GM21447 (cell line): Measurements from ENCODE around the gene SFRP4.

ENCODE experiments used
- ATAC-seq: cut with Tn5 transposase; IDR thresholded peaks from one replicate; pipeline ENCODE4 v1.9.1; 2021; ENCODE audit not compliant: unreplicated experiment

SFRP4 gene

DNA sequence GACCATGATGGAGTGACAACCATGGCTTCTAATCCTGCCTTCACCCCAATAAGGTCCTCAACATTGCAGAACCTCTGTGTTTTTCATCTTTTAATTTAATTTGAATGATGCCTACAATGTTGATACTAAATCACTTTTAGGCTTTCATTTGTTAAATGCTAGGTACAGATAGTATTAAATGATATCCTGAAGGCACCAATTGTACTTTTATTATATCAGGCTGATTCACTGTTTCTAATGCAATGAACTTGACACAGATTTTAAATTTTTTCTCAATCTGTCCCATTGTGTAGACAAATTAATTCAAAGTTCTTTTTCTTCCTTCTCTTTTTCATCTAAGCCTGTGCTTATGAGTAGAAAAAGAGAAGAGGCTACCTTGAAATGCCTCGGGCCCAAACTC is 9.0 kb upstream of the SFRP4 start:
- no peak for ATAC-seq

DNA sequence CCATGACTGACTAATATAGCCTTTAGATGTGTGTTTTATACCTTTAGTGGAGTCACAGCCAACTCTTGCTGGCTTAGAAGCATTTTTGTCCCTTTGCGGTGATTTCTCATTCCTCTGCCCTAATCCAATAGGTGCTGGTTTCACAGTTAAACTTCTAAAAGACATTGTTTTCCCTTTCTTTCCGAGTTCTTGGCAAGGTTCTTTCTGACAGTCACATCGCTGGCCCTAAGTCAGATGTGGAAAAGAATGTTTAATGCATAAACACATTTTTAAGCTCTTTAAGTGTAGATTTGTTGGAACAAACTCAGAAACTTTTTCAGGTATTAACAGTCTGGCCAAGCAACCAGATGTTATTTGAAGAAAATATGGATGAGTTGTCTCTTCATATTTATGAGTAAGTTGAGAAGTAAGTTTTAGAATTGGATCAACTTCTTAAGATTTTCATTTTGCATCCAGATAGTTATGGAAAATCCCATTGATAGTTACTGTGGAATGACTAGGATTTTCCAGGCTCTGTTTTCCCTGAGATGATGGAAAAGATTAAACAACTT is 7.9 kb upstream of the SFRP4 start:
- no peak for ATAC-seq

DNA sequence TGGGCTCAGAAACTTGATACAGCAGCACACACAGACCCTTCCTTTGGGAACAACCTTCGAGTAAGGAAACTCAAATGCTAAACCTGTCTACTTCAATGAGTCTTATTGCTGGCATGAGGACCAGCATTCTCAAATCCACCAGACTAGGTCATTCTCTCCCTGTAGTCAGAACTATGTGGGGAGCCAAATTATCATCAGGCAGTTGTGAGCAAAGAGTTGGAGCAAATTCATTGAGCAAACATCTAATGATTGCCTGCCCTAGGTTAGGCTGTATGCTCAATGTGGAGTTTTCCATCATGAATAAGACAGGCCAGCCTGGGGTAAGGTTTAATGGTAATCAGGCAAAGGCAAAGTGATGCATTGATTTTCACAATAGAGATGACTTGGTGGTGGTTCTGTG is 7.4 kb upstream of the SFRP4 start:
- ATAC-seq, result no peak

DNA sequence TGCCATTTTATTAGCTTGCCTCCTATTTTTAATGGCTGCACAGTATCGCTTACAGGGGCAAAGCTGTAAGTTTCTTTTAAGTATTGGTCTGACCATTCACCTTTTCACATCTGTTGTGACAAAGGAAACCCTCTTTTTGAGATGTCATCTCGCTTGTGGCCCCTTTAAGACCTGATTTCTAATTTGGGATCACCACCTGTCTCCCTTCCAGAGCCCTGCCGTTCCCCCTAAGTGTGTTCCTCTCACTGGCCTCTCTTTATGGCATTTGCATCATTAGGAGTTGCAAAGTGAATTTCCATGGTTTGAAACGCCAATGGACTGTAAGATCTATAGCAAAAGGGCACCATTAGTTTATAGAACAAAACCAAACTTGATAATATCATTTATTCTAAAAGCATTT is 5.3 kb upstream of the SFRP4 start:
- ATAC-seq, result no peak

DNA sequence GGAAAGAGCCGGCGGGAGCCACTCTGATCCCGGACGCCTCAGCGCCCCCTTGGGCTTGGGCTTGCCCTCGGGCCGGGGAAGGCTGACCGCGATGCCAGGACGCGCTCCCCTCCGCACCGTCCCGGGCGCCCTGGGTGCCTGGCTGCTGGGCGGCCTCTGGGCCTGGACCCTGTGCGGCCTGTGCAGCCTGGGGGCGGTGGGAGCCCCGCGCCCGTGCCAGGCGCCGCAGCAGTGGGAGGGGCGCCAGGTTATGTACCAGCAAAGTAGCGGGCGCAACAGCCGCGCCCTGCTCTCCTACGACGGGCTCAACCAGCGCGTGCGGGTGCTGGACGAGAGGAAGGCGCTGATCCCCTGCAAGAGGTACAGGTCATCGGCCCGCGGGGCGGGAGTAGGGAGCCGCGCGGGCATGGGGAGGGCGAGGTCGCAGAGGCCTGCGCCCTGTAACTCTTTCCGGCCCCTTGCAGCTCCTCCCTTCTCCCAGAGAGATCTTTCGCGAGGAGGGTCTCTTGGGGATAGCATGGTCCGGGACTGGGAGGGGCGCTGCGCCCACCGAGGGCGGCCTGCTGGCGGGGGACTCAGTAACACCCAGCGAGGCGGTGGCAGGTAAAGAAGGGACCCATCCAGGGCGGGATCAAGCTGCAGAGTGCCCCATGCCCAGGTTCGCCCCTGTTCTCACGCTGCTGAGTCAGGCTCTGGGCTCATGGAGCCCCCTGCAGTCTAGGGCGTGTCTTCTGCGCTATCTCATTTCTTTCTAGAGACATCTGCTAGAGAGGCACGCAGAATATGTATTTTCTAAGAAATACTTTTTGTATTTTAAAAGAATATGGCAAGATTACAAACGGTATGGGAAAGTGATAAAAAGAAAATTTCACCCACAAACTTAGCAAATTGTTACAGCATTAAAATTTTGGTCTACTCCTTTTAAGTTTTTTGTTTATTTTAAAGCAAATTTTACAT is 4.5 kb upstream of the SFRP4 start:
- ATAC-seq, result peak; percentile 45

DNA sequence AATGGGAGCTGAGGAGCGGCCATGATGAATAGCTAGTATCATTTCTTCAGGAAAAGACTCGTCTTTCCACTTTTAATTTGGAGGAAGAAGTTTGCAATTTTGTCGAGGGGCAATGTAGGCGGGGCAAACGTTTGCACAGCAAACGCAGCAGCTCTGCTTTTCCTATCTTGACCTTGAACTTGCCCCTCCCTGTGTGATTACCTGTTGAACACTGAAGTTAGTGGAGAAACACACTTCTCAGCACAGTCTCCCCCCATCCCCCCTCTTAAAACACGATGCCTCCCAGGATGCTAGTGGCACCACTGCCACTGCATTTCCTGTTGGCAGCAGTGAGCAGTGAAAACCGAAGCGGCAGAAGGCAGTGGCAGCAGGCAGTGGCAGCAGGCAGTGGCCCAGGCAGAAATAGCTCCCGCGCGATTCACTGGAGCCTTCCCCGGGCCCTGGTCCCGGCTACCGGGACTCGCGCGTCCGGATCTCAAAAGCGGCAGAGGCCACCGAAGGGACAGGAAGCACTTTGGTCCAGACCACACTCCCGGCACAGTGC is 3.8 kb upstream of the SFRP4 start, which contains the start of gene EPDR1:
EPDR1 (plus strand) TSS at position 336 of the 544 bp plus-strand sequence. CDS start 300 bp downstream, outside the sequence.
- peak; percentile 59 for ATAC-seq

DNA sequence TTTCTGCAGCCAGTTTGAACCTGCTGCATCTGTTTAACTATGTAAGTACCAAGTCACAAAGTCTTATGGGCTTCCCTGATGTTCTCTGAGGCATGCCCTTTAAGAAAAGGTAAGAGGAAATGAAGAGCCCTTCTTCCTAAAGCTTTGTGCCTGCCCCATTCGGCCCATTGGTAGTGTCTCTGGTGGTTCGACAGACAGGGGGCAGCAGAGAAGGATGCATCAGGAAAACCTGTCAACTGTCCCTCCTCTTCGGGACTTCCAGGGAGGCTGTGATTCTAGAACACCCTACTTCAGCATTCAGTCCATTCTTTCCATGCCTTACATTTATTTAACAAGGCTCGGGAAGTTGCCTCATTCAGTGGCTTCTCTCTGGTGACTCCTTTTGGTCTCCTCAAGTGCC is 1.9 kb upstream of the SFRP4 start:
- ATAC-seq, result no peak

DNA sequence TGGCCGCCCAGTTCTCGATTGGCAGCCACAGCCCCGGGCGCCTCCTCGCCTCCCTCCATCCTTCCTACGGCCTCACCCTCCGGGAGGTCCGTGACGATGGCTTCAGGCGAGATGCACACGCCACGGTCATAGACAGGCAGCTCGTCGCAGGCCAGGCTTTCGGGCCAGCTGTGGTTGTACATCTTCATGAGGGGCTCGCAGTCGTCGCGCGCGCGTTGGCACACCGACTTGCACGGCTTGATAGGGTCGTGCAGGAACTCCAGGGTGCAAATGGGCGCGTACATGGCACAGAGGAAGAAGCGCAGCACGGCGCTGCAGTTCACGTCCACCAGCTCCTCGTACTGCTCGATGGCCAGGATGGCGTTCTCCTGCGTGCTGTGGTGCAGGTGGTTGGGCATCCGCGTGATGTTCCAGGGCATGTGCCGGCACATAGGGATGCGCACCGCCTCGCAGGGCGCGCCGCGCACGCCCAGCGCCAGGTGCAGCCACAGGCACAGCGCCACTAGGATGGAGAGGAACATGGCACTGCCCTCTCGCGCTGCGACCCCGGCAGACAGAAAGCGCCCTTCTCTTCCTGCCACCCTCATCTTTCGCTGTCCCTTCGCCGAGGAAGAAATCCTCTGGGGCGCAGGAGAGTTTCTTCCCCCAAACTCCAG is 472 bp downstream of the SFRP4 start:
- ATAC-seq, result no peak

DNA sequence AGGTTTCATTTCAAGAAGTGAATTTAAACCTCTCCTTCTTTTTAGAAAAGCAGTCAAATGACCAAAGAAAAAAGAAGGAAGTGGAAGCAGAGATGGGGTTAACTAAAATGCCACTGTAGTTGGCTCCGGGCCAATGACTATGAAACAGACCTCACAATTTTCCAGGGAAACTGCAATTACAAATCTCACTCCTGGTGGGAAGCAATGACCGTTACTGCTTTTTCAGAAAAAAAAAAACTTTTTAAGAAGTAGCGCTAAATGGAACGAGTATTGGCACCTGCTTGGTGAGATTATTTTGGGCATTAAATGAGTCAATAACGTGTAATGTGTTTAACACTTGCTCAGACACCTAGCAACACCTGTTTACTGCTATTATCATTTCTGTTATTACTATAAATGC is 1.2 kb downstream of the SFRP4 start:
- ATAC-seq, result no peak

DNA sequence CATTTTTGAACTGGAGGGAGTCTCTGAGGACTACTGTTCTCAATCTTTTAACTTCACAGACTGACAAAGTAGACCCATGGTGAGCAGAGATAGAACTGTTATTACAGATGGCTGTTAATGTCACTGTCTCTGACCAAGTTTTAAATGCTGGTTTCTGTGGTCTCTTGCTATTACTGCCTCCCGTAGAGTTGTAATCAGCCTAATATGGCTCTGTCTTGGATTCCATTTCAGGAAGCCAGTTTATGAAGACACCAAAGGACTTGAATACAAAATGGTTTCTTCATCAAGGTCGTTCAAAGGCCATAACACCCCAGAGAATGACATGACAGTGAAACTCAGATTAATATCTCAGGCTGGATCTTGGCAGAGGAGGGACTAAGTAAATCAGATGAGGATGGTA is 3.9 kb downstream of the SFRP4 start:
- no peak for ATAC-seq

DNA sequence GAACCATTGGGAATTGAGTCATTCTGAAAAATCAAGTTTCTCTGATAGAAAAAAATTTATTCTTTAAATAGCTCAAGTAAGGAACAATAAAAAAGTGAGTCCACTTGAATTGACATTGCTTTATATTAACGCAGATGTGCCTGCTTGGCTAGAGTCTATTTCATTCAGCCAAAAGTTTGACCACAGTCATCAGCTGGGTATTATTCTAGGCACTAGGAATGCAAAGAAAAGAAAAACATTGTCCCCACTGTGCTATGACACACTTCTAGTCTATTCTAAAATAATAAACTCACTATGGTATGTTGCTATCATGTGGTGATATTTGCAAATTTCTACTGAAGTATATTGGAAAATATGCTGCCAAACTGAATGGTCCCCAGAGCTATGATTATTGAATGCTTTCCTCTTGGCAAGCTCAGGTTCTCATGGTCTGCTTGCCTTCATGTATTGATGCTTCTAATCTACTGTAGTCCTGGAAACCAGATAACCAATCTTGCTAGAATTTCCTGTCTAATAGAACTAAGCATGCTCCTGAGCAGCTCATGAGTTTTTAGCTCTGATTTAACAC is 8.3 kb downstream of the SFRP4 start:
- no peak for ATAC-seq

DNA sequence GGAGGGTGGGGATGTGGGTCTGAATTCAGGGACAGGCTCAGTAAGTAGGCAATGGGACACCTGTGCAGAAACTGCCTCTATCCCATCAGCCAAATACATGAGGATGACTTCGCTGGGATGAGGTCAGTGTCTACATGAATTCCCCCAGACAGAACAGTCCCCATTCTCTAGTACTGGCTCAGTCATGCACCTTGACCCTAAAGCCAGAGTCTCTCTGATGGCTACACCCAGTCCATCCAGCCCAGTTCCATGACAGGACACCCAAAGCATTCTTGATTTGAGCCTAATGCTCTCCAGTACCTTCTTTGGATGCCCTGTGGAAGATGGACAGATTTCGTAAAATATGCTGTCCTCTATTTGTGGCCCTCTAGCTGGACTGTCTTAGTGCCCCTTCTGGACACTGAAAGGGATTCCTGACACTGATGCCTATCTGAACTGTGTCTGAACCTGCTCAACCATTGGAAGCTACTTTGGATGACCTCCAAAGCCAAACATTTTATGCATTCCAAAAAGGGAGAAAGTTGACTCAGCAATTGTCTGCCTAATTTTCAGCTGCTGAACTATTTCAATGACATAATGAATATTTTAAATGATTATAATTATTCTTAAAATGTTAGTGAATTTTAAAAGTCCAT is 14.6 kb downstream of the SFRP4 start:
- no peak for ATAC-seq

DNA sequence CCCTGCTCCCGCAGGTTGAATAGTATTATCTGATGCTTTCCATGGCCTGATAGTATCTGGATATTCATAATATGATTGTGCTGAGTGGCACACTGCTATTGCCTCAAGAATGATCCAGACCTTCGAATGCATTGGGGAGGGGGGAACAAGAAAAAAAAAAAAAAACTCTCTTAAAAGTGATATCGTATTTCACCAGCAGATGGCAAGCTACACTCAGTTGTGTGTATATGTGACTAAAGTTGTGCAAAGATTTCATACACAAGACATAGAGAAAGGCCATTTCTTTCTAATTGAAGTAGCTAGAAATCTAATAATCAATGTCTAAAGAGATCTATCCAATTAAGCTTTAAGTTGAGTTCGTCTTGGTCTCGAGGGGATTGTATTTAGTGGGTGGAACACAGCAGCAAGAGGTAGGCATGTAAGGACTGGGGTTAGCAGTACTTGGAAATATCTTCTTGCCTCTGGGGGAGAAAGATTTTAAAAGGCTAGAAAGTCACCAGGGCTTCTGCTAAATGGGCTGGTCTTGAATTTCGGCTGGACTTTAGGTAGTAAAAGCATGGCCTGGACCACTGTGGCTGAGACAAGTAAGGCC is 15.3 kb downstream of the SFRP4 start:
- ATAC-seq, result no peak

DNA sequence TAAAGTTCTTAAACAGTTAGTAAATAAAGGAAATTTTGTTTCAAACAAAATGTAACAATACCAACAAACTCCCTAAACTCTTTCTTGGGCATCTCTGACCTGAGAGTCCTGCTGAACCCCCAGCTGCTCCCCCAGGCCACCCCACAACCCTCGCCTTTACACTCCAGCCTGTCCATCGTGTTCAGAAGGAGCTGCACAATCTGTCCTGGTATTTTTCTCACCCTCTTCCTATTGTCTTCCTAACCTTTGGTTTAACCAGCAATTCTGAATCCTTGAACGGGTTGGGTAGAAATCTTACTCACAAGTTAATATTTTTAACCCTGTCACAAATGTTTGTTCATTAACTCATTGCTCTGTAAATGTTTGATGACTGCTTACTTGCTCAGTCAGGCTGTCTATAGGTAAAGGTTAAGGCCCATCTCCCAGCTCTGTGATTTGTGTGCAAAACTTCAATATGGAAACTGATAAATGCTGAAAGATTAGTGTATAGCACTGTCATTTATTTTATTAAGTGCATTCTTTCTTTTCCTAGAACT is 16.8 kb downstream of the SFRP4 start:
- ATAC-seq, result no peak

DNA sequence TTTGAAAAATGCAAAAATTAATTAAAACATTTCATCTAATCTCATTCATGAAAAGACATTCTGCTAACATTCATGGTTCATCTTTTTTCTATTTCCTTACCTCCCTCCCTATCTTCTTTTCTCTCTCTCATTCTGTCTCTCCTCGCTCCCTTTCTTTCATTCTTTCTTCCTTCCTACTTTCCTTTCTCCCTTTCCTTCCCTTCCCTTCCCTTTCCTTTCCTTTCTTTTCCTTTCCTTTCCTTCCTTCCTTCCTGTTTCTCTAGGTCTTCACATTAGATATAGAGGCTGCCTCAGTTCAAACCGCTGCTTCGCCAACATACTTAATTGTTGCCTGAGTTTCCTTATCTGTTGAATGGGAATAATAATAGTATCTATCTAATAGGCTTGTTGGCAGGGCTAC is 21.9 kb downstream of the SFRP4 start:
- no peak for ATAC-seq

DNA sequence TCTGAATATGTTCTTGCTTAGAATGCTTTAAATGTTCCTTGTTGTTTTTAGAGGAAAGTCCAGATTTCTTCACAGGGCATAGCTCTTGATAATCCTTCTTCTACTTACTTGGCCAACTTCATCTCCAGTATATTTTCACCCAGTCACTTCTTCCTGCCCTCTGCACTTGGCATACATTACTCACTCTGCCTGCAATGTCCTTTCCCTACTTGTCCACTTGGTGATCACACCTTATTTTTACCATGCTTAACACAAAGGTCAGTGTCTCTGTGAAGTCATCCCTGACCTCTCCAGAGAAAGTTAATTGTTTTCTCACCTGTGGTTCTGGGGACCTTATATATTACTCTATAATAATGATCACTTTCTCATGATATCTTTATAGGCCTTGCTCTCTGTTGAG is 23.3 kb downstream of the SFRP4 start:
- no peak for ATAC-seq

DNA sequence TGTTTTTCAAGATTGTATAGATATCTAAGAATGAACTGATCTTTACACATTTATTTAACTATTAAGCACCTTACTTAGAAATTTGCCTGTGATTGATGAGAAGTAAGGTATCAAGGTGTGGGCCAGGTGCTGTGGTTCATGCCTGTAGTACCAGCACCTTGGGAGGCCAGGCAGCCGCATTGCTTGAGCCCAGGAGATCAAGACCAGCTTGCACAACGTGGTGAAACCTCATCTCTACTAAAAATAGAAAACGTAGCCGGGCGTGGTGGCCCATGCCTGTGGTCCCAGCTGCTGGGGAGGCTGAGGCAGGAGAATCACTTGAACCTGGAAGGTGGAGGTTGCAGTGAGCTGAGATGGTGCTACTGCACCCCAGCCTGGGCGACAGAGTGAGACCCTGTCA is 34.5 kb downstream of the SFRP4 start:
- no peak for ATAC-seq
